H1 (cell line): ENCODE data around the gene IQCN. TPM values are rescaled to one million over a fixed set of nuclear protein-coding genes. Genes with fewer than 3 reads are reported as not detected.

ENCODE experiments used
- CBX5 ChIP-seq: fragments of 300-800, 300-1000 bp; sonication (generic); IDR thresholded peaks from 2 replicates; pipeline ENCODE4 v1.7.1; 2016; ENCODE audit warnings: antibody characterized with exemption, low read length, low read depth
- CHD2 ChIP-seq: IDR thresholded peaks from 2 replicates; pipeline ENCODE4 v1.6.1; 2012; ENCODE audit warnings: low read length, improper control_type of control experiment
- EZH2 ChIP-seq: fragments of 200-600 bp; sonication (generic); IDR thresholded peaks from 2 replicates; pipeline ENCODE4 v1.7.1; 2012; ENCODE audit warnings: low read depth, mild to moderate bottlenecking, moderate library complexity, low read length, inconsistent platforms; ENCODE audit not compliant: severe bottlenecking
- FOSL1 ChIP-seq: IDR thresholded peaks from 2 replicates; pipeline ENCODE4 v1.6.1; 2011; ENCODE audit warnings: mild to moderate bottlenecking, low read depth, low read length, moderate library complexity; ENCODE audit not compliant: insufficient read depth
- POU5F1 ChIP-seq: IDR thresholded peaks from 2 replicates; pipeline ENCODE4 v1.6.1; 2011; ENCODE audit warnings: low read depth, mild to moderate bottlenecking, low read length, moderate library complexity
- SIX5 ChIP-seq: IDR thresholded peaks from 2 replicates; pipeline ENCODE4 v1.6.1; 2011; ENCODE audit warnings: mild to moderate bottlenecking, low read depth, low read length
- TBP ChIP-seq: IDR thresholded peaks from 2 replicates; pipeline ENCODE4 v1.6.1; 2011; ENCODE audit warnings: low read depth, low read length, improper control_type of control experiment
- YY1 ChIP-seq: IDR thresholded peaks from 2 replicates; pipeline ENCODE4 v1.6.1; 2011; ENCODE audit warnings: low read depth, mild to moderate bottlenecking, low read length
- polyA plus RNA-seq, 7 experiments: library from polyadenylated mRNA; depleted of rRNA in 3 of 7; stranded (reverse) in 5 of 7; unstranded in 2 of 7; fragments of >200 nt in 5 of 7; fragments of 200-250 nt in 2 of 7; gene quantifications; 1 replicate in 5 of 7; 2 replicates in 1 of 7; 4 replicates in 1 of 7; pipeline versions ENCODE4 v1.2.1 to v1.2.3, GENCODE V29; 2011 to 2013; ENCODE audit warnings: missing spikeins in 2 of 7, mixed read lengths in 2 of 7
- total RNA-seq: library from RNA; stranded (reverse); fragmentation: NEBNext Ultra II Directional; extraction: Animal tissue kit (Norgen Biotek cat#: 25700); gene quantifications from 2 replicates; pipeline ENCODE4 v1.2.1, GENCODE V29; 2021
- TF ChIP-seq, protein P1 (sequence below): fragments of 300-600 bp; sonication (generic); IDR thresholded peaks from 2 replicates; pipeline ENCODE4 v1.7.1; 2012; ENCODE audit warnings: low read length, moderate library complexity, mild to moderate bottlenecking, inconsistent platforms; ENCODE audit not compliant: insufficient replicate concordance
- TF ChIP-seq, protein P2 (sequence below), 3 experiments: IDR thresholded peaks; 1 replicate in 2 of 3; 2 replicates in 1 of 3; pipeline versions ENCODE4 v1.5.1 to v1.6.1; 2011; ENCODE audit warnings: low read length in 3 of 3, mild to moderate bottlenecking in 3 of 3, inconsistent platforms in 2 of 3, low read depth in 1 of 3, moderate library complexity in 1 of 3; ENCODE audit not compliant: insufficient read depth in 1 of 3; ENCODE audit errors: control extremely low read depth in 1 of 3

The IQCN gene
- total and polyA plus RNA-seq, 2 of the 8 experiments (the other 6 are each of a cell fraction or from before 2014, with no cell fraction given) = 0.36 to 1.0 TPM

DNA sequence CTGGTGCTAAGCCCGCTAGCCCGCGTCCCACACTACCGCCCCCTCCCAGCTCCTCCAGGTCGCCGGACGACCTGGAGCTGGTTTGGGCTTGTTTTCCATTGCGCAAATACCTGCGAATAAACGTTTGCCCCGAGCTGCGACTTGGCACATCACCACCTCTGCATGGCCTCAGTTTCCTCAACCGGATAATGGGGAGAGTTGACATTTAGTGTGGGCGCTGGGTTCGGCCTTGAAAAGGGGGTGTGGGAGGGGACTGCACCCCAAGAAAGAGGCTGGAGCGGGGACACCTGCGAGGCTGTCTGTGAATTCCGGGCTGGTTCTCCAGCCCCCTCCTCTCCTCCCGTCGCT lies 18.2 kb upstream of the IQCN start (continued):
- TF ChIP-seq, protein P1, sequence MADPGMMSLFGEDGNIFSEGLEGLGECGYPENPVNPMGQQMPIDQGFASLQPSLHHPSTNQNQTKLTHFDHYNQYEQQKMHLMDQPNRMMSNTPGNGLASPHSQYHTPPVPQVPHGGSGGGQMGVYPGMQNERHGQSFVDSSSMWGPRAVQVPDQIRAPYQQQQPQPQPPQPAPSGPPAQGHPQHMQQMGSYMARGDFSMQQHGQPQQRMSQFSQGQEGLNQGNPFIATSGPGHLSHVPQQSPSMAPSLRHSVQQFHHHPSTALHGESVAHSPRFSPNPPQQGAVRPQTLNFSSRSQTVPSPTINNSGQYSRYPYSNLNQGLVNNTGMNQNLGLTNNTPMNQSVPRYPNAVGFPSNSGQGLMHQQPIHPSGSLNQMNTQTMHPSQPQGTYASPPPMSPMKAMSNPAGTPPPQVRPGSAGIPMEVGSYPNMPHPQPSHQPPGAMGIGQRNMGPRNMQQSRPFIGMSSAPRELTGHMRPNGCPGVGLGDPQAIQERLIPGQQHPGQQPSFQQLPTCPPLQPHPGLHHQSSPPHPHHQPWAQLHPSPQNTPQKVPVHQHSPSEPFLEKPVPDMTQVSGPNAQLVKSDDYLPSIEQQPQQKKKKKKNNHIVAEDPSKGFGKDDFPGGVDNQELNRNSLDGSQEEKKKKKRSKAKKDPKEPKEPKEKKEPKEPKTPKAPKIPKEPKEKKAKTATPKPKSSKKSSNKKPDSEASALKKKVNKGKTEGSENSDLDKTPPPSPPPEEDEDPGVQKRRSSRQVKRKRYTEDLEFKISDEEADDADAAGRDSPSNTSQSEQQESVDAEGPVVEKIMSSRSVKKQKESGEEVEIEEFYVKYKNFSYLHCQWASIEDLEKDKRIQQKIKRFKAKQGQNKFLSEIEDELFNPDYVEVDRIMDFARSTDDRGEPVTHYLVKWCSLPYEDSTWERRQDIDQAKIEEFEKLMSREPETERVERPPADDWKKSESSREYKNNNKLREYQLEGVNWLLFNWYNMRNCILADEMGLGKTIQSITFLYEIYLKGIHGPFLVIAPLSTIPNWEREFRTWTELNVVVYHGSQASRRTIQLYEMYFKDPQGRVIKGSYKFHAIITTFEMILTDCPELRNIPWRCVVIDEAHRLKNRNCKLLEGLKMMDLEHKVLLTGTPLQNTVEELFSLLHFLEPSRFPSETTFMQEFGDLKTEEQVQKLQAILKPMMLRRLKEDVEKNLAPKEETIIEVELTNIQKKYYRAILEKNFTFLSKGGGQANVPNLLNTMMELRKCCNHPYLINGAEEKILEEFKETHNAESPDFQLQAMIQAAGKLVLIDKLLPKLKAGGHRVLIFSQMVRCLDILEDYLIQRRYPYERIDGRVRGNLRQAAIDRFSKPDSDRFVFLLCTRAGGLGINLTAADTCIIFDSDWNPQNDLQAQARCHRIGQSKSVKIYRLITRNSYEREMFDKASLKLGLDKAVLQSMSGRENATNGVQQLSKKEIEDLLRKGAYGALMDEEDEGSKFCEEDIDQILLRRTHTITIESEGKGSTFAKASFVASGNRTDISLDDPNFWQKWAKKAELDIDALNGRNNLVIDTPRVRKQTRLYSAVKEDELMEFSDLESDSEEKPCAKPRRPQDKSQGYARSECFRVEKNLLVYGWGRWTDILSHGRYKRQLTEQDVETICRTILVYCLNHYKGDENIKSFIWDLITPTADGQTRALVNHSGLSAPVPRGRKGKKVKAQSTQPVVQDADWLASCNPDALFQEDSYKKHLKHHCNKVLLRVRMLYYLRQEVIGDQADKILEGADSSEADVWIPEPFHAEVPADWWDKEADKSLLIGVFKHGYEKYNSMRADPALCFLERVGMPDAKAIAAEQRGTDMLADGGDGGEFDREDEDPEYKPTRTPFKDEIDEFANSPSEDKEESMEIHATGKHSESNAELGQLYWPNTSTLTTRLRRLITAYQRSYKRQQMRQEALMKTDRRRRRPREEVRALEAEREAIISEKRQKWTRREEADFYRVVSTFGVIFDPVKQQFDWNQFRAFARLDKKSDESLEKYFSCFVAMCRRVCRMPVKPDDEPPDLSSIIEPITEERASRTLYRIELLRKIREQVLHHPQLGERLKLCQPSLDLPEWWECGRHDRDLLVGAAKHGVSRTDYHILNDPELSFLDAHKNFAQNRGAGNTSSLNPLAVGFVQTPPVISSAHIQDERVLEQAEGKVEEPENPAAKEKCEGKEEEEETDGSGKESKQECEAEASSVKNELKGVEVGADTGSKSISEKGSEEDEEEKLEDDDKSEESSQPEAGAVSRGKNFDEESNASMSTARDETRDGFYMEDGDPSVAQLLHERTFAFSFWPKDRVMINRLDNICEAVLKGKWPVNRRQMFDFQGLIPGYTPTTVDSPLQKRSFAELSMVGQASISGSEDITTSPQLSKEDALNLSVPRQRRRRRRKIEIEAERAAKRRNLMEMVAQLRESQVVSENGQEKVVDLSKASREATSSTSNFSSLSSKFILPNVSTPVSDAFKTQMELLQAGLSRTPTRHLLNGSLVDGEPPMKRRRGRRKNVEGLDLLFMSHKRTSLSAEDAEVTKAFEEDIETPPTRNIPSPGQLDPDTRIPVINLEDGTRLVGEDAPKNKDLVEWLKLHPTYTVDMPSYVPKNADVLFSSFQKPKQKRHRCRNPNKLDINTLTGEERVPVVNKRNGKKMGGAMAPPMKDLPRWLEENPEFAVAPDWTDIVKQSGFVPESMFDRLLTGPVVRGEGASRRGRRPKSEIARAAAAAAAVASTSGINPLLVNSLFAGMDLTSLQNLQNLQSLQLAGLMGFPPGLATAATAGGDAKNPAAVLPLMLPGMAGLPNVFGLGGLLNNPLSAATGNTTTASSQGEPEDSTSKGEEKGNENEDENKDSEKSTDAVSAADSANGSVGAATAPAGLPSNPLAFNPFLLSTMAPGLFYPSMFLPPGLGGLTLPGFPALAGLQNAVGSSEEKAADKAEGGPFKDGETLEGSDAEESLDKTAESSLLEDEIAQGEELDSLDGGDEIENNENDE = no peak
- TF ChIP-seq, protein P2, sequence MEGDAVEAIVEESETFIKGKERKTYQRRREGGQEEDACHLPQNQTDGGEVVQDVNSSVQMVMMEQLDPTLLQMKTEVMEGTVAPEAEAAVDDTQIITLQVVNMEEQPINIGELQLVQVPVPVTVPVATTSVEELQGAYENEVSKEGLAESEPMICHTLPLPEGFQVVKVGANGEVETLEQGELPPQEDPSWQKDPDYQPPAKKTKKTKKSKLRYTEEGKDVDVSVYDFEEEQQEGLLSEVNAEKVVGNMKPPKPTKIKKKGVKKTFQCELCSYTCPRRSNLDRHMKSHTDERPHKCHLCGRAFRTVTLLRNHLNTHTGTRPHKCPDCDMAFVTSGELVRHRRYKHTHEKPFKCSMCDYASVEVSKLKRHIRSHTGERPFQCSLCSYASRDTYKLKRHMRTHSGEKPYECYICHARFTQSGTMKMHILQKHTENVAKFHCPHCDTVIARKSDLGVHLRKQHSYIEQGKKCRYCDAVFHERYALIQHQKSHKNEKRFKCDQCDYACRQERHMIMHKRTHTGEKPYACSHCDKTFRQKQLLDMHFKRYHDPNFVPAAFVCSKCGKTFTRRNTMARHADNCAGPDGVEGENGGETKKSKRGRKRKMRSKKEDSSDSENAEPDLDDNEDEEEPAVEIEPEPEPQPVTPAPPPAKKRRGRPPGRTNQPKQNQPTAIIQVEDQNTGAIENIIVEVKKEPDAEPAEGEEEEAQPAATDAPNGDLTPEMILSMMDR (IDR thresholded peaks at IDR 0.05; ENCODE audit: control extremely low read depth in 1 of 3, insufficient read depth in 1 of 3, low read depth in 1 of 3, low read length in 3 of 3) = no peak
- TF ChIP-seq FOSL1 = no peak
- TF ChIP-seq EZH2 = no peak
- TF ChIP-seq YY1 = no peak
- no peak for TF ChIP-seq SIX5
- no peak for TF ChIP-seq POU5F1
- no peak for TF ChIP-seq TBP
- no peak for TF ChIP-seq CHD2
- no peak for TF ChIP-seq CBX5
